ENCODE measurements around the gene UNKL.
"Not testable (repeated sequence)": the region's sequence is repeated elsewhere in the genome, so short reads cannot be mapped to it uniquely, and the experiment has no call there.

The UNKL gene

GRCh38 chr16:1335211-1335971 lies 79.1 kb downstream of the UNKL start:
- no peak for DNase-seq

GRCh38 chr16:1334739-1335138 lies 79.8 kb downstream of the UNKL start:
- no peak for DNase-seq

- DNase-seq: no peak
These were observed 80.4 kb downstream of the UNKL start for GRCh38 chr16:1333854-1334700.

- no peak for DNase-seq
These were observed 81.2 kb downstream of the UNKL start, which contains the start of gene BAIAP3 for GRCh38 chr16:1333149-1333812. Gene BAIAP3 (plus strand): TSS chr16:1333645. CDS start chr16:1338550, 4,905 bp downstream.

- no peak for DNase-seq
These were observed 81.8 kb downstream of the UNKL start for GRCh38 chr16:1332618-1333148.

- DNase-seq: peak; percentile 44
These were observed 82.5 kb downstream of the UNKL start for GRCh38 chr16:1331712-1332617.

GRCh38 chr16:1330931-1331711 lies 83.4 kb downstream of the UNKL start:
- DNase-seq: no peak

- no peak for DNase-seq
These were observed 84.1 kb downstream of the UNKL start for GRCh38 chr16:1330260-1330914.

GRCh38 chr16:1328961-1329360 lies 85.5 kb downstream of the UNKL start:
- not testable (repeated sequence) for DNase-seq

- DNase-seq: not testable (repeated sequence)
These were observed 86.4 kb downstream of the UNKL start for GRCh38 chr16:1328136-1328535.

- DNase-seq: no peak
These were observed 86.9 kb downstream of the UNKL start for GRCh38 chr16:1327619-1327947.

- DNase-seq: no peak
These were observed 87.4 kb downstream of the UNKL start for GRCh38 chr16:1326946-1327618.

- no peak for DNase-seq
These were observed 88.1 kb downstream of the UNKL start for GRCh38 chr16:1326391-1326790.

- no peak for DNase-seq
These were observed 88.7 kb downstream of the UNKL start for GRCh38 chr16:1325673-1326371.

- DNase-seq: no peak
These were observed 89.2 kb downstream of the UNKL start for GRCh38 chr16:1325261-1325660.

GRCh38 chr16:1324286-1324826 lies 90.1 kb downstream of the UNKL start:
- no peak for DNase-seq

- no peak for DNase-seq
These were observed 90.9 kb downstream of the UNKL start for GRCh38 chr16:1323296-1324239.

GRCh38 chr16:1322407-1322806 lies 92.1 kb downstream of the UNKL start:
- no peak for DNase-seq
